Medulla oblongata (tissue), 1 donor: ENCODE data around the gene SMAD4.

Source experiments
- DNase-seq: peaks from one replicate; pipeline ENCODE4 v3.0.0-alpha.2; 2015; ENCODE audit errors: extremely low spot score

SMAD4 gene

GRCh38 chr18:51021226-51021965 is 8.6 kb upstream of the SMAD4 start:
- no peak for DNase-seq

DNA sequence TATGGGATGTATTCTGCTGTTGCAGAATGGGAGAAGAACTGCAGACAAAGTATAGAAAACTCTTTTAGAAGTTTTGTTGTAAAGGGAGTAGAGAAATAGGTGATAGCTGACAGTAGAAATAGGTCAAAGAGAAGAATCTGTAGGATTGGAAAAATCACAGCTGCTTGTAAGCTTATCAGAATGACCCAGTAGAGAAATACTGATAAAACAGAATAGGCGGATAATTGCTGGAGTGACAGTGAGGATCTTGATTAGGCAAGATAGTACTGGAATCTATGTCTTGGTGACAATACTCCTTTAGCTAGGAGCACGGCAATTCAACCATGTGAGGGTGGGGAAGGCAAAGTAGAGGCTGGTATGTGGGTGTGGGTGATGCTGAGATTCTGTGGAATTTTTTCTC is 4.5 kb upstream of the SMAD4 start:
- no peak for DNase-seq

DNA sequence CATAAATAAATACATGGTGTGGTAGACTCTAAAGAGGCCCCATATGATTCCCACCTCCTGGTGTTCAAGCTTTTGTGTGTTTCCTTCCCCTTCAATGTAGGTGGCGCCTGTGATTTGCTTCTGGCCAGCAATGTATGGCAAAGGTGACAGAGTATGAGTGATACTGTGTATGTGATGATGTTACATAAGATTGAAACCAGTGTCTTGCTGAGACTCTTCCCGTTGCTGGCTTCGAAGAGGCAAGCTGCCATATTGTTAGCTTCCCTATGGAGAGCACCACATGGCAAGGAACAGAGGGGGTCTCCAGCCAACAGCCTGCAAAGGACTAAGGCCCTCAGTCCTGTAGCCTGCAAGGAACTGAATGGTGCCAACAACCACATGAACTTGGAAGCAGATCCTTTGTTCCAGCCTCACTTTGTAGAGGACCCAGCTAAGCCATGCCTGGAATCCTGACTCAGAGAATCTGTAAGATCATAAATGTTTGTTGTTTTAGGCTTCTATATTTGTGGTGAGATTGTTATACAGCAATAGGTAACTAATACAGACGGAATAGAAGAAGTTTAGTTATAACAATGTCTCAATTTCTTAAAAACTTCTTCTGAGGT is 1.7 kb upstream of the SMAD4 start:
- DNase-seq, result no peak

- DNase-seq, result no peak
Observed at GRCh38 chr18:51029378-51029693, 677 bp upstream of the SMAD4 start.

GRCh38 chr18:51030537-51031258 is 685 bp downstream of the SMAD4 start:
- DNase-seq, result peak; percentile 78

- DNase-seq, result peak; percentile 18
Observed at GRCh38 chr18:51032193-51032592, 2.2 kb downstream of the SMAD4 start.

- DNase-seq, result no peak
Observed at GRCh38 chr18:51037230-51037629, 7.2 kb downstream of the SMAD4 start.

- DNase-seq, result no peak
Observed at GRCh38 chr18:51038110-51038509, 8.1 kb downstream of the SMAD4 start.

DNA sequence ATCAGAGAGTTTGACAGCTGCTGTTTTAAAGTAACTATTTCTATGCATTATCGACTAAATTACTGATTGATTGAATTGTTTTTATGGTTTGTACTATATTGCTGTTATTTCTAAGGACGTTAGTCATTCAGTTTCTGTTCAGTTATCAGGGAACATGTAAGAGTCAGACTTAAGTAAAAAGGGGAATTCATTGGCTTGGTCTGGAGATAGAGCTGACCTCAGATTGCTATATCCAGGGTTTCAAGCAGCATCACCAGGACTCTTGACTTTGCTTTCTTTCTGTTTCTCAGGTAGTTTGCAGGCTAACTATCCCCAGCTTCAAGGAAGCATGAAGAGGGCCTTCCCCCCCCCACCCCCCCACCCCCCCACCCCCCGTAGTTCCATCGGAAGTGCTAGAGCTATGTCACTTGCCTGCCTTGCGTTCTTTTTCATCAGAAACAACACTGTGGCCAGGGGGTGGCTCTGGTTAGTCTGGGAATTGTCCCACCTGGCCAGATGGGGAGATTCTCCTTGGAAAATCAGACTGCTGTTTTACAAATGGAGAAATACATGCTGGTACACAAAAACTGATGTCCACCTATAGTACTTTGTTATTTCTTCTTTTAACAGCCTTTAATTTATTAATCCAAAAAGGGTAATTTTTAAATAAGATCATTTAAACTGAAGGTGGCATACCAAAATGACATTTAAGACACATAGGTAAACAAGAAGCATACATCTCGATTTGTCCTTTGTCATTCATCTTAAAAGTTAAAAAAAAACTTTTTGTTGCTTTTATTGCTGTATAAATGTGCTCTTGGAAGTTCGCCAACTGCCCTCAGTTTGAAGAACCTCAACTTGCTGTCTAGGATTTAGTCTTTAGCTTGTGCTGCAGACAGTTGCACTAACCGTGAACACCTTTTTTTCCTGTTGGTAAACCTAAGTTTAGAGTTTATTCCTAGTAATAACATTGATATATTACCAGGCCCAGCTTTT is 9.4 kb downstream of the SMAD4 start:
- DNase-seq, result no peak

DNA sequence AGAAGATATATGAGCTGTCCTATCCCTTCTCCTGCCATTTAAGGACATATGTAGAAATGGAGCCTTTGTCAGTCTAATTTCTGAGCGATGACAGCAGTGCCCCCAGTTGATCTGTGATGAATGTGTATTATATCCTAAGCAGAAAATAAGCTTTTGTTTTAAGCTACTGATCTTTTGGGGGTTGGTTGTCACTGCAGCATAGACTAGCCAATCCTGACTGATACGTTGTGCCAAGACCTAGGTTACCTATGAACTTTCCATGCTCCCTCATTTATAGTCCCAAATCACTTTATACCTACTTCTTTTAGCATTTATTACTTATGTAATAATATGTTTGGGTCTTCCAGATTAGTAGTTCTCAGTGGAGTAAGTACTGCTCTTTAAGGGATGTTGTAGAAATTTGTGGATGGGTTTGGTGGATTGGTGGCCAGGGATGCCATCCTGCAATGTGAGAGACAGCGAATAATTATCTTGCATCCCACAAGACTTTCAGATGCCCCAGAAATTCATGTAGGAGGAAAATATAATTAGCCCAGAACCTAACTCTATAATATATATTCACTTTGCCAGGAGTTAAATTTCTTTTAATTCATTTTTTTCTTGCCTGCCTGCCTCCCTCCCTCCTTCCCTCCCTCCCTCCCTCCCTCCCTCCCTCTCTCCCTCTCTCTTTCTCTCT is 11.8 kb downstream of the SMAD4 start:
- DNase-seq, result no peak

DNA sequence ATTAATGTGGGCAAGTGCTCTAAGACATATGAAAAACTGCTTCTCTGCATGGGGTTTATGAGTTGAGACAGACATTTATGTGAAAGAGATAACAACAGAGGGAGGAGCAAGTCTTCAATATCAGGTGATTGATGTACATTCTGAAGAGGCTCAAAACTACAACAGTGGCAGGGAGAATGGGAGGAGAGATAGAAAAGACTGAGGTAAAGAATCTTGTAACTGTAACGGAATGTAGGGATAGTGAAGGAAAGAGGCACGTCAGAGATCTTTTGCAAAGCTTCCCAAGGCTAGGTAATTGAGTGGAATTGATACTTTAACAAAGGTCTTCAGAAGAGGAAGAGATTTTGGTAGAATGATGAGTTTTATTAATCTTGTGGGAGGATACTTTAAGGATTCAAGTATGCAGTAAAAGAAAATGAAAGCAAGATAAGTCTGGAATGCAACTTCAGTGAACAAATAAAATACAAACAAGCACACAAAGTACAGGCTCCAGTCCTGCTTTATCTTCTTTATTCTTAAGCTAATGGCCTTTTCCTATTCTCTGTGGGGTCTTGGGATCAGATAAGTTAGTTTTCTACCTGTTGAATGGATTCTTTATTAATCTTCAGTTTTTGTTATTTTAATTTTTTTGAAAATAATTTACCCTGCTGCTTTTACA is 15.0 kb downstream of the SMAD4 start:
- no peak for DNase-seq

DNA sequence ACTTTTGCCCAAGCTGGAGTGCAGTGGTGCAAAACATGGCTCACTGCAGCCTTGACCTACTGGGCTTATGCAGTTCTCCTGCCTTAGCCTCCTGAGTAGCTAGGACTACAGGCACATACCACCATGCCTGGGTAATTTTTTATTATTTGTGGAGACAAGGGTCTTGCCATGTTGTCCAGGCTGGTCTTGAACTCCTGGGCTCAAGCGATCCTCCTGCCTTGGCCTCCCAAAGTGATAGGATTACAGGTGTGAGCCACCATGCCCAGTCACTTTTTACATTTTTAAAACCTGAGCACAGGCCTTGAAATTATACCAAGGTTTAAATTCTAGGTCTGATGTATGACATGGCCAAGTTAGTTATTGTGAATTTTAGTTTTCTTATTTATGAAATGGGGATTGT is 18.2 kb downstream of the SMAD4 start:
- no peak for DNase-seq

GRCh38 chr18:51049137-51049536 is 19.1 kb downstream of the SMAD4 start:
- DNase-seq, result no peak

- DNase-seq, result peak; percentile 60
Observed at GRCh38 chr18:51051105-51051712, 21.2 kb downstream of the SMAD4 start.

DNA sequence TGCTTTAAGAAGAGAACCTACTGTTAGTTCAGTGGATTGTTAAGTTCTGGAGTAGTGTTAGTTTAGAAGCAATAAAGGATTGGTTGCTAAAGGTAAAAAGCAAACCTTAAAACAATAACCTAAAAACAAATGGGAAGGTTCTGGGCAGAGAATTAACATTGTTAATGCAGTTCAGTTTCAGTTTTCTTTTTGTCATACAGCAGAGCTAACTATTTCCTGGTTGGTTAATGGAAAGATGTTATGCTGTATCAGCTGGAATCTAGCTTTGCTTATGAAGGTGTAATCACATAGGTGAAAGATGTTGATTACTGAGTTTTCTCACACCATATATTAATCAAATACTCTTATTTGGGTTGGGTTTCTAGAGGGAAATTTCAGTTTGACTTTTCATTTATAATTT is 23.8 kb downstream of the SMAD4 start:
- DNase-seq, result no peak

DNA sequence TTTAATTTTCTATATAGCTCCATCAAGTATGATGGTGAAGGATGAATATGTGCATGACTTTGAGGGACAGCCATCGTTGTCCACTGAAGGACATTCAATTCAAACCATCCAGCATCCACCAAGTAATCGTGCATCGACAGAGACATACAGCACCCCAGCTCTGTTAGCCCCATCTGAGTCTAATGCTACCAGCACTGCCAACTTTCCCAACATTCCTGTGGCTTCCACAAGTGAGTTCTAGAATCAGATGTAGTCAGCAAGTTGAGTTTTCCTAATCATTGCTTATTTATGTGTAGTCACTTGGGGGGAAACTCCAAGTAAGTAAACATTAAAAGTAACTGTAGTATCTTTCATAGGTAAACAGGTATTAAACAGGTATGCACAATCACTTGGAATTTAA is 24.8 kb downstream of the SMAD4 start:
- no peak for DNase-seq

GRCh38 chr18:51059969-51060368 is 30.0 kb downstream of the SMAD4 start:
- DNase-seq, result no peak

DNA sequence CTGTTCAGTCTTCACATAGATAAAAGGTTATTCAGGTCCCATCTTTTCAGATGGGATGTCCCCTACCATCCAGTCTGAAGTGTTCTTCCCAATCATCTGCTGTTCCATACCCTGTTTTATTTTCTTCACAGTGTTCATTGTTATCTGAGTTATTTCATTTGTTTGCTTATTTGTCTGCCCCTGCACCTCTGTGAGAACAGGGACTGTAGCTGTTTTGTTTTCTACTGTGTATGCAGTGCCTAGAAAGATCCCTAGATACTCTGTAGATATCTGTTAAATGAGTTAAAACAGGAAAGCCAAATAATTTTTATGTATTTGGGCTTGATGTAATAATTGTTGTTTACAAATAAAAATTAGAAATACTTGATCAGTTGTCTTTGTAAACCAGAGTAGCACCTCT is 34.2 kb downstream of the SMAD4 start:
- DNase-seq, result no peak

DNA sequence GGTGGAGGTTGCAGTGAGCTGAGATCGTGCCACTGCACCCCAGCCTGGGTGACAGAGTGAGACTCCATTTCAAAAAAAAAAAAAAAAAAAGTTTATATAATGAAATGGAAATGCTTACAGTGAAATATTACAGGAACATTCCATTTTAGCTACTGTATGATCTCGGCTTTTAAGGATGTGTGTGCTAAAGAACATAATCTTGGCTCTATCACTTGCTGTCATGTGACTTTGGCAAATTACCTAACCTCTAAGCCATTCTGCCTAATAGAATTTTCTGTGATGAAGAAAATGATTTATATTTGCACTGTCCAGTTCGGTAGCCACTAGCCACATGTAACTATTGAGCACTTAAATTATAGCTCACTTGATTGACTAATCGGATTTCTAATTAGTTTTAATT is 36.3 kb downstream of the SMAD4 start:
- no peak for DNase-seq

DNA sequence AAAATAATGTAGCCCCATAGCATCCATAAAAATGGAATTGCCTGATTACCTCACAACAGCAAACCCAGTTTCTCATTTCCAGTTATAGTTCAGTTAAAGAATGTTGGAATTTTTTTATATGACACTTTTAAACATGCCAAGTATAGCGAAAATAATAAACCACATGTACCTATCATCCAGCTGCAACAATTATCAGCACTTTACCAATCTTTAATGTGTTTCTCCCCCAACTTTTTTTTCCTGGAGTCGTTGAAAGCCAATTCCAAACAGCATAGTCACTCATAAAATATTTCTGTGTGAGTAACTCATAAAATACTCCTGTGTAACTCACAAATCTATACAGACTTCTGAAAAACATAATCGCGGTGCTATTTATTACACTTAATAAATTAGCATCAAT is 38.1 kb downstream of the SMAD4 start:
- DNase-seq, result no peak

DNA sequence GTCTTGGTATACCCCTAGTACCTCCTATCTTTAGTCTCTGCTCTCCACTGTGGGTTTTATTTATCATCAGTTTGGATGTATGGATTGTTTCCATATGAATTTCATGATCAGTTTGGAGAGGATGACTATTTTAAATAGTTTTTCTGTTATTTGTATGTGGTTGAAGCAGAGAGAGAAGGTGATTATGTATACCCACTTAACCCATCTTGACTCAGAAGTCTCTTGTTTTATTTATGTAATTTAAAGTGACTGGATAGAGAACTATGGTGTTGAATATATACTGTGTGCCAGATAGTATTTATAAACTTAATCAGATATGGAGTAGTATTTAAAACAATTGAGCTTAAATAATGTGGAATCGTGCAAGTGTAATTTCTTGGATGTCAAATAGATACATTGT is 39.9 kb downstream of the SMAD4 start:
- no peak for DNase-seq
